IPS-11a (cell line): ENCODE measurements around the gene CHTF18.

Experiments
- H3K4me3 ChIP-seq: one replicate; pipeline ENCODE4 v1.5.1; 2013; ENCODE audit warnings: low read depth, low read length, control low read depth

The CHTF18 gene

GRCh38 chr16:790086-790485 is 1.7 kb downstream of the CHTF18 start:
- no peak overlapping the region for H3K4me3 ChIP-seq

- H3K4me3 ChIP-seq, result no peak overlapping the region
Observed at GRCh38 chr16:791131-791530, 2.7 kb downstream of the CHTF18 start.

- no peak overlapping the region for H3K4me3 ChIP-seq
Observed at GRCh38 chr16:792221-792995, 4.0 kb downstream of the CHTF18 start.

- no peak overlapping the region for H3K4me3 ChIP-seq
Observed at GRCh38 chr16:793414-793813, 5.0 kb downstream of the CHTF18 start.

- H3K4me3 ChIP-seq, result no peak overlapping the region
Observed at GRCh38 chr16:794091-794822, 5.8 kb downstream of the CHTF18 start.

GRCh38 chr16:794853-795466 is 6.5 kb downstream of the CHTF18 start:
- H3K4me3 ChIP-seq, result no peak overlapping the region

- no peak overlapping the region for H3K4me3 ChIP-seq
Observed at GRCh38 chr16:795580-796229, 7.3 kb downstream of the CHTF18 start.

GRCh38 chr16:796296-797119 is 8.1 kb downstream of the CHTF18 start:
- H3K4me3 ChIP-seq, result no peak overlapping the region

- no peak overlapping the region for H3K4me3 ChIP-seq
Observed at GRCh38 chr16:797120-797420, 8.7 kb downstream of the CHTF18 start.

GRCh38 chr16:797686-798085 is 9.3 kb downstream of the CHTF18 start:
- H3K4me3 ChIP-seq, result no peak overlapping the region

GRCh38 chr16:798666-799065 is 10.2 kb downstream of the CHTF18 start:
- no peak overlapping the region for H3K4me3 ChIP-seq

- no peak overlapping the region for H3K4me3 ChIP-seq
Observed at GRCh38 chr16:799111-799947, 10.9 kb downstream of the CHTF18 start.

GRCh38 chr16:799948-800833 is 11.8 kb downstream of the CHTF18 start, which contains the start of gene GNG13:
GNG13 (minus strand) TSS chr16:800734; CDS start chr16:799077, 1,657 bp downstream.
- peak within 1 kb of the TSS; percentile 17 for H3K4me3 ChIP-seq

- no peak overlapping the region for H3K4me3 ChIP-seq
Observed at GRCh38 chr16:800834-801511, 12.6 kb downstream of the CHTF18 start.

GRCh38 chr16:801584-802363 is 13.4 kb downstream of the CHTF18 start:
- H3K4me3 ChIP-seq, result no peak overlapping the region

GRCh38 chr16:802461-802860 is 14.0 kb downstream of the CHTF18 start:
- H3K4me3 ChIP-seq, result no peak overlapping the region
